Measurements from ENCODE around the gene PAEP.

PAEP gene

GRCh38 chr9:135612981-135613910, 51.7 kb downstream of the PAEP start:
- no peak for DNase-seq (ENCODE audit: extremely low read depth in 1 of 2, low read depth in 1 of 2)

GRCh38 chr9:135613946-135614805, 52.6 kb downstream of the PAEP start:
- DNase-seq (ENCODE audit: extremely low read depth in 1 of 2, low read depth in 1 of 2), result no peak

DNA sequence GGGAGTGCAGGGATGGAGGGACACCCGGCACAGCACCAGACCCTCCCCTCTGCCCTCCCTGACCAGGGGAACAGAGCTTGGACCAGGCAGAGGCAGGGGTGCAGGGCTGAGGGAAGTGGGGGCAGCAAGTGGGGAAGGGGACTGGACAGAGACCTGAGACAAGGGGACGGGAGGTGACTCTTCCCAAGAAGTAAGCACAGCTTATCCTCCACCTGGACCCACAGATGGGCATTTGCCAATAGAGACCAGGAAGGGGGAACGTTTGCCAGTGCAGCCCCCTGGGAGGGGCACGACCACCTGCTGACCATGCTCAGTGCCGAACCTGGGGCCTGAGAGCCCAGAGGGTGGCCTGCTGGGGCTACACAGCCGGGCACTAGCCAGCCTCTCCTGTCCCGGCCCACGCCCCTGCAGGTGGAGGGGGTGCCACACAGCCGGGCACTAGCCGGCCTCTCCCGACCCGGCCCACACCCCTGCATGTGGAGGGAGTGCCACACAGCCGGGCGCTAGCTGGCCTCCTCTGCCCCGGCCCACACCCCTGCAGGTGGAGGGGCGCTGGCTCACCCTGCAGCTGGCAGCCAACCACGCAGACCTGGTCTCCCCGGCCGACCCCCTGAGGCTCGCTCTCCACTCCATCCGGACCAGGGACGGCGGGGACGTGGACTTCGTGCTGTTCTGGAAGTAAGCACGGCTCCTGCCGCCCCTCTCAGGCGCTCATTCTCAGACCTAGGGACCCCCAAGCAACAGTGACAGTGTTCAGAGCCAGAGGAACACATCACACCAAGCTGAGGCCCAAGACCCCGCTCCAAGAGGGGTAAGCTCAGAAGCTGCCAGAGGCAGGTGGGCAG, 53.5 kb downstream of the PAEP start:
- no peak for DNase-seq (ENCODE audit: extremely low read depth in 1 of 2, low read depth in 1 of 2)

GRCh38 chr9:135615666-135616618, 54.4 kb downstream of the PAEP start:
- no peak for DNase-seq (ENCODE audit: extremely low read depth in 1 of 2, low read depth in 1 of 2)
